HG03097 (cell line): ENCODE data around the gene ENDOD1.
"Not testable (repeated sequence)": the region's sequence is repeated elsewhere in the genome, so short reads cannot be mapped to it uniquely, and the experiment has no call there.

ENCODE experiments used
- ATAC-seq: cut with Tn5 transposase; IDR thresholded peaks from one replicate; pipeline ENCODE4 v1.9.1; 2021; ENCODE audit not compliant: unreplicated experiment, low FRiP score

ENDOD1 gene

DNA sequence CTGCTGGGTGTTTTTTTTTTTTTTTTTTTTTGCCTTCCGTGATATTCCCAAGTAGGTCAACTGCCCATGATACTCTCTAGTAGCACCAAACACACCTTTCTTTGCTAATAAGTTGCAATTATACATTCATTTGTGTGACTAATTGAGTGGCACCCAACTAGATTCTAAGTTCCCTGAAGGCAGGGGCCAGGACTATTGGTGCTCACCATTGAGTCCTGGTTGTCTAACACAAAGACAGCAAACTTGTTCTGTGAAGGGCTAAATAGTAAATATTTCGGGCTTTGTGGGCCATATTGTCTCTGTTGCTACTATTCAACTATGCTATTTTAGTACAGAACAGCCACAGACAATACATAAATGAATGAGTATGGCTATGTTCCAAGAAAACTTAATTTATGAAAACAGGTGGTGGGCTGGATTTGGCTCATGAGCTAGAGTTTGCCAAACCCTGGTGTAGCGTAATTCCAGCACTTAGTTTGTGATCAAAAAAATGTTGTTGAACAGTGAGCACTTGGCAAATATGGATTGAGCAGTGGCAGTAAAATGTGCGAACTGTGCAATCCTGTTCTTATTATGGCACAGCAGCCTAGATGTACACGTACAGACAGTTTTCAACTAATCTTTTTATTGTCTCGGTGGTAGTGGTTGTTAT, 11.3 kb downstream of the ENDOD1 start:
- no peak for ATAC-seq

DNA sequence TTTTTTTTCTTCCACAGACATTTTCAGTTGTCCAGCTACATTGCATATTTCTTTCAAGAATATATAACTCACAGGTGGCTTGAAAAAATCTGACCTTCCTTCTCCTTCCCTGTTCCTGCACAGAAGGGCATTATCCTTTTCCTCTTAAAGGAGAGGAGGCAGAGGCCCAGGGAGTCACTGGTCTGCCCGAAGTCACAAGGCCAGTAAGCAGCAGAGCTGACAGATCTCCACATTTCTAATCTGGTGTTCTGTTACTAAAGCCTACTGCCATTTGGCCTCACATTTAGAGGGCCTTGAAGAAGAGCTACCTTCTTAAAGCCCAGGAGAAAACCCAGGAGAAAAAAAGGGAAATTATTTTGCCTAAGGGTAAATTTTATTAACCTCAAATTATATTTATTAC, 12.3 kb downstream of the ENDOD1 start:
- ATAC-seq, result no peak

DNA sequence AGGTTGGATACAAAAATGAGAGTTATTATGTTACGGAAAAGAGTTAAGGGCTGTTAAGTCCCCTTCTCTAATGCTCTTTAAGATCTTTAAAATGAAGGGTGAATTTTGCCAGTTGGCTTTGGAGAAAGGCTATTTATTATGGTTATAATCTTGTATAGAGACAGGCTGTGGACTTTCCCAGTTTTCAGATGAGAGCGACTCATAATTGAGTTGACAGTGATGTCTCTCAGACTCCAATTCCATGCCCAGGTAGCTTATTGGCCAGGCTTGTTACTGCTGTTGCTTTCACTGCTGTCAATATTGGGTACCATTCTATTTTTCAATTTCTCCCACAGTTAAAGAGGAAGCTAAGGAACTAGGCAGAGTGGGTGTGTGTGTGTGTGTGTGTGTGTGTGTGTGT, 13.1 kb downstream of the ENDOD1 start:
- no peak for ATAC-seq

DNA sequence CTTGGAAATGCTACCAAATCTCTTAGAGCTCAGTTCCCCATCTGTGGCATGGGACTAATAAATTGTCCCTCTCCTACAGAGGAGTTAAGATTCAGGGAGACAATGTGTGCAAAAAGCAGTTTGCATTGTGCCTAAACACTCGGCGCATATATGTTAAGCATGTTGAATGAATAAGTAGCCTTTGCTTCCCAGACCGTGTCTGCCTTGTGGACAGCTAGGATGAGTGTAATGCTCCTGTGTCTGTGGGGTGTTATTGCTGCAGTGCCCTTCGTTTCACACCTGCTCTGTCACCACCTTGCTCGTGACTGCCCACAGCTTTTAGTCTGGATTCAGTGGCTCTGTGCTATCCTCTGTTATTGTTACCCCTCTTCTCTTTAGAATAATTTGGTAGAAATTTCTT, 14.1 kb downstream of the ENDOD1 start:
- no peak for ATAC-seq

DNA sequence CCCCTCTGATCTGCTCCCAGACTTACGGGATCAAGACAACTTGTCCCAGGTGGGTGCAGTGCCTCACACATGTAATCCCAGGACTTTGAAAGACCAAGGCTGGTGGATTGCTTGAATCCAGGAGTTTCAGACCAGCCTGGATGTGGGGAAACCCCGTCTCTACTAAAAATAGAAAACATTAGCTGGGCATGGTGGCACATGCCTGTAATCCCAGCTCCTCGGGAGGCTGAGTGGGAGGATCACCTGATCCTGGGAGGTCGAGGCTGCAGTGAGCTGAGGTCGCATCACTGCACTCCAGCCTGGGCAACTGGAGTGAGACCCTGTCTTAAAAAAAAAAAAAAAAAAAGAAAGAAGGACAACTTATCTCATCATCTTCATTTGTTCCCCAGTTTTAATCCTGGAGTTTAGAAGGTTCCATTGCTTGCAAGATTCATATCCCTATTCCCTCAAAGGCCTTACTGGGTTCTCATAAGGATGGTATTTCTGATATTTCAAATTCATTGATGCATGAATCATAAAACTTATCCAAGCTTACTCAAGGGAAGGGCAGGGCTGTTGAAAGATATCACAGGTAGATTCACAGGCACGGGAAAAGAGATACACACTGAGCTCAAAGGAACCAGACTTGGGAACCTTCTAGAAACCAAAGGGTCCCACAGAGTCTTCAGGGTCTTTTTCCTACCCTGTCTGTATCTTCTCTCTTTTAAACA, 14.6 kb downstream of the ENDOD1 start:
- no peak for ATAC-seq

DNA sequence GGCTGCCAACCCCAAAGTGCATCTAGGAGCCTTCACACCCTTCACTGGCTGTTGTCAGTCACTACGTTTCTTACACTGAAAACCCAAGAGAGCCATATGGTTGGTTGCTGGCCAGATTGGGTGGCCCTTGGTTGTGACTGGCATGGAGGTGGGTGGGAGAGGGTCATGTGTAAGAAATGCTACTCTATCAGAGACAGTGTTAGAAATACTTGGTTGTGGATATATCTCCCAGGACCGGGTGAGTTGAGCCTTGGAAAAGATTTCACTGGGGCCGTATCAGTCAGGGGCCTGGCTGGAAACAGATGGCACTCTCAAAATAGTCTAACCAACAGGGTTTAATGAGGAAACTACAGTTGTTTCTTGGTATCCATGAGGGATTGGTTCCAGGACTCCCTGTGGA, 15.2 kb downstream of the ENDOD1 start:
- ATAC-seq, result no peak

DNA sequence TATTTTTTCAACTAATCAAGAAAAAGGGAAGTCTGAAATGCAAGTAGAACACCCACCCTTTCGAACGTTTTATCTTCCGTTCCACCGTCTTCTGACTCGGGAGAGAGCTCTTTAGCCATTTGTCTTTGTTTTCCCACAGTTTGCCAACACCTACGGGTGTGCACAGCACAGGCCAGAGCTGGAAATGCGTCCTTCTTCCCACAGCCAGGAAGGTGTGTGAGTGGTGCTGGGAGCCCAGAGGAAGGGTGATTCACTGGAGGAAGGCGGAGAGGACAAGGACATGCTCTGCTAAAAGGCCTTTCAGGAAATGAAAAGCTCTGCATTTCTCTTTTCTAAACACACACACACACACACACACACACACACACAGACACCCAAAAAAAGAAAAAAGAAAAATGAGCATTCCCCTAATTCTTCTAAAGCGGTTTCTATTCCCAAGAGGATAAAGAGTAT, 18.5 kb downstream of the ENDOD1 start:
- no peak for ATAC-seq

DNA sequence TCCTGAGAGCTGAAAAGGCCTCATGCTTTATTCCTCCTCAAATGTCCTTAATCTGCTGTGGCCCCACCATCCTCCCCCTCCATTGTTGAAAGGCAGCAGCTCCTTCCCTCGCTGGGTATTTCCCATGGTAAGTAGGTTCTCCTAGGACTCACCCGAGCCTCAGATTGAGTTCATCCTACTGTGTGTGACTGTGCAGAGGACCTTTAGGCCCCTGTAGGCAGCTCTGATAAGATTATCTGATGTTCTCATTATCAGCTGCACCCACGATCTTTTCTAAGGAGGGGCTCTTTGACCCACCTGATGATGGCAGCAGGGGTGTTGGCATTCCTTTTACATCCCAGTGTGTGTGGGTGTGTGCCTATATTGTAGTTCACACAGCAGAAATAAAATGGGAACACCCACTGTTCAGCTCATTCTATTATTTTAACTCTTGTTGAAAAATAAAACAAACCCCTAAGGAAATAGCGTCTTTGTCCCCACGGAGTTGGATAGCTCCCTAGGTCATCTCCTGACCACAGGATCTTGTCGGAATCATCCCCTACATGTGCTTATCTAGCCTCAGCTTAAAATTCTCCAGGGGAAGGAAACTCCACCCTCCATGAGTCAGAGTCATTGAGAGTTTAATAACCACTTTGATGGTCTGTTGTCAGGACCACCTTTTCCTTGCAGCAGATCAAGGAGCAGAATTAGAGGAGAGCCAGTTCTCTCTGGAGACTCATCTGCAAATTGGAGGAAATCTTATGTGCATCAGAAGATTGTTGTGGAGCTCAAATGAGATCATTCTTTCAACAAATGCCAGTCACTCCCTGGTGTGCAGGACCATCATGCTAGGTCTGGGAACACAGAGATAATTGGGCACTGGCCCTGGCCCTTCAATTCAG, 19.3 kb downstream of the ENDOD1 start:
- no peak for ATAC-seq

DNA sequence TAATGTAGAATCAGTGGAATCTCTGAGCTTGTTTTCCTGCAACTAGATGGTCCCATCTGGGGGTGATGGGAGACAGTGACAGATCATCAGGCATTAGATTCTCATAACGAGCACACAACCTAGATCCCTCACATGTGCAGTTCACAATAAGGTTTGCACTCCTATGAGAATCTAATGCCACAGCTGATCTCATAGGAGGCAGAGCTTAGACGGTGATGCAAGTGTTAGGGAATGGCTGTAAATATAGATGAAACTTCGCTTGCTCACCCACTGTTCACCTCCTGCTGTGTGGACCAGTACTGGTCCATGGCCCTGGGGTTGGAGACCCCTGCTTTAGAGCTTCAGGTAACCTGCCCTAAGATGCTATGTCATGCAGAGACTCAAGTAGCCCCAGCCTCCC, 21.8 kb downstream of the ENDOD1 start:
- not testable (repeated sequence) for ATAC-seq

DNA sequence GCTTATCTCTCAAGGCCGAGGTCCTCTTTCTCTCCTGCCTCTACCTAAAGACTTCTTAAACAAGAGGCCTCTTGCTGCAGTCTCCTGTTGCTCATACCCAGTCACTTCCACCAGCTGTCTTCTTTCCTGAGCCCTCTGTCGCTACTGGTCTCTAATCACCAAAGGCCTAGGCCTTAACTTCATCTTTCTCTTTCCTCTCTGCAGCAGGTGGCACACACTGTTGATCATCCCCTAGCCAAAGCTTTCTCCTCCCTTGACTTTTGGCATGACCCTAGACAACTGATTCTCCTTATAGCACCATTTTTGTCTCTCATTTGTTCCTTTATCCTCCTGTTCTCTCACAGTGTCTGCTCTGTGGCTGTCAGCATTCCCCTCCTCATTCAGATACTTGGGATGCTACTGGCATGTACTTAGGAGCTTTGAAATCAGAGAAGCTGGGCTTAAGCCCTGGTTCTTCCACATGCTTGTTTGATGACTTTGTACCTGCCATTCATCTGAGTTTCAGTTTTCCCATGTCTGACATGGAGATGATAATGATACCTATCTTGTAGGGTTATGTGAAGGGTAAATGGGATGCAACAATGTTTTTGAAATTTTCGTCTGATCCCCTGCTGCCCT, 22.4 kb downstream of the ENDOD1 start:
- no peak for ATAC-seq

DNA sequence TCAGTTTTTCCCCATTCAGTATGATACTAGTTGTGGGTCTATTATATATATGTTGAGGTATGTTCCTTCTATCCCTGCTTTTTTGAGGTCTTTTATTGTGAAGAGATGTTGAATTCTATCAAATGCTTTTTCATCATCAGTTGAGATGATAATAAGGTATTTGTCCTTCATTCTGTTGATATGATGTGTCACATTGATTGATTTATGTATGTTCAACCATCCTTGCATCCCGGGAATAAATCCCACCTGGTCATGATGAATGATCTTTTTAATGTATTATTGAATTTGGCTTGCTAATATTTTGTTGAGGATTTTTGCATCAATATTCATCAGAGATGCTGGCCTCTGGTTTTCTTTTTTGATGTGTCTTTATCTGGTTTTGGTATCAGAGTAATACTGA, 26.0 kb downstream of the ENDOD1 start:
- ATAC-seq, result no peak

DNA sequence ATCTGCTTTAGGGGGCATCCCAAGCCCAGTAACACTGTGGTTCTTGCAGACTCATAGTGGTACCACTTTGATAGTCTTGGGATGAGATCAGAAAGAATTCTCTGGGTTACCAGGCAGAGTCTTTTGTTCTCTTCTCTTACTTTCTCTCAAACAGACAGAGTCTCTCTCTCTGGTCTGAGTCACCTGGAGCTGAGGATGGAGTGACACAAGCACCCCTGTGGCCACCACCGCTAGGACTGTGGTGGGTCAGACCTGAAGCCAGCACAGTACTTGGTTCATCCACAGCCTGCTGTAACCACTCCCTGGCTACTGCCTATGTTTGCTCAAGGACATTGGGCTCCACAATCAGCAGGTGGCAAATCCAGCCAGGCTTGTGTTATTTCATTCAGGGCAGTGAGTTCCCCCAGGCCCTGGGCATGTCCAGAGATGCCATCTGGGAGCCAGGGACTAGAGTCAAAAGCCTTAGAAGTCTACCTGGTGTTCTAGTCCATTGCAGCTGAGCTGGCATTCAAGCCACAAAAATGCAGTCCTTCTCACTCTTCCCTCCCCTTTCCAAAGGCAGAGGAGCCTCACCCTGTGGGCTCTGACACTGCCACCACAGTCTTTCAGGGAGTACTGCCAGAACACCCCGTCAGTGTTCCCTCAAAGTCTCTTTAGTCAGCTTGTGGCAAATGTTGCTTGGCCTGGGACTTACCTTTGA, 29.9 kb downstream of the ENDOD1 start:
- no peak for ATAC-seq

DNA sequence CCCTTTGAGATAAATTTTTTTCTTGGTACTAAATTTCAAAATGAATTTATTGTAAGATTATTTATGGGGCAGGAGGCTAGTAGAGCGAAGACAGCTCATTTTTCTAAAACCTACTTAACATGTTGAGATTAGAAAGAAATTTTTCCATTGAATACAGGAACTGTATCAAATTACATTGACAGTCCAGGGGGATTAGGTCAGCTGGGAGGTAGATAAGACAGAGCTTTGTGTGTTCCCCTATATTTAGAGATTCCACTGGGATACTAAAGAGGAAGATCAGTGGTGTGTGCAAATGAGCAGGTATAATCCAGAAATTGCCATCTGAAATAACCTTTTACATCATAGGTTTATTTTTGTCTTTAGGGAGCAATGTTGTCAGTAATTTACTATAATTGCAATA, 32.1 kb downstream of the ENDOD1 start:
- ATAC-seq, result no peak

DNA sequence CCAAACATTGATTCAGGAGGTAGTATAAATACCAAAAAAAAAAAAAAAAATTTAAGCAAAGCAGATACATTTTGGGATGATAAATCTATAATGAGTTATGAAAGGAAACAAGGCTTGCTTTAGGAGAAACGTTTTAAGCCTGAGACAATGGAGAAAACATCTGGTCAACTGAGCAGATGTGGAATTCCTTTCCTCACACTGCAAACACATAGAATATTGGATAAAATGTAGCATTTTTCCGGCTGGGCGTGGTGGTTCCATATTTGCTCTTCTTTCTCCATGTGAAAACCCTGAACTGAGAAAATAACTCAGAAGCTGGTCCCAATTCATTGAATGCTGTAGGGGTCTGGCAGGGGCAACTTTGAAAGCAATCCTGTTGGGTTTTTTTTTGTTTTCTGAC, 33.9 kb downstream of the ENDOD1 start:
- no peak for ATAC-seq

DNA sequence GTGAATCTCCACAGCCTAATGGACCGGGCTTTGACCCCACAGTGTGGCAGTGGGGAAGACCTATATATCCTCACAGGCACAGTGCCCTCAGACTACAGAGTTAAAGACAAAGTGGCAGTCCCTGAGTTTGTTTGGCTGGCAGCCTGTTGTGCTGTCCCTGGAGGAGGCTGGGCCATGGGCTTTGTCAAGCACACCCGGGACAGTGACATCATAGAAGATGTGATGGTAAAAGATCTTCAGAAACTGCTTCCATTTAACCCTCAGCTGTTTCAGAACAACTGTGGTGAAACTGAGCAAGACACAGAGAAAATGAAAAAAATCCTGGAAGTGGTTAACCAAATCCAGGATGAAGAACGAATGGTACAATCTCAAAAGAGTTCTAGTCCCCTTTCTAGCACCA, 39.0 kb downstream of the ENDOD1 start:
- no peak for ATAC-seq

DNA sequence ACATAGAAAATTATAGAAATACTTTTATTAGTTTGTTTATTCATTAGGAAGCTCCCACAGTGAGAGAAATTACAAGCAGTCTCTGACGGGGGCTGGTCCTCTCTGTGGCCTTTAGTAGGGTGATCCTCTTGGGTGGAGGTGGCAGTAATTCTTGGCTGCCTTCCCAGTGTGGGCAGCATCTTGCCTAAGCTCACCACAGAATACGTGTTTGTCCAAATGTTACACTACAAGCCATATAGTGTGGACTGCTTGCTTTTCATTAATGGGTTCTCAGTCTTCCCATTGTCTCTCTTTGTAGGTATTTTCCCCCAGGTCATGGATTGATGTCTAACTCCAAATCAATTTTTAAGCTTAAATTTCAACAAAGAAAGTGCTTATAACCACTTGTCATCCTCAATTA, 43.3 kb downstream of the ENDOD1 start:
- no peak for ATAC-seq

DNA sequence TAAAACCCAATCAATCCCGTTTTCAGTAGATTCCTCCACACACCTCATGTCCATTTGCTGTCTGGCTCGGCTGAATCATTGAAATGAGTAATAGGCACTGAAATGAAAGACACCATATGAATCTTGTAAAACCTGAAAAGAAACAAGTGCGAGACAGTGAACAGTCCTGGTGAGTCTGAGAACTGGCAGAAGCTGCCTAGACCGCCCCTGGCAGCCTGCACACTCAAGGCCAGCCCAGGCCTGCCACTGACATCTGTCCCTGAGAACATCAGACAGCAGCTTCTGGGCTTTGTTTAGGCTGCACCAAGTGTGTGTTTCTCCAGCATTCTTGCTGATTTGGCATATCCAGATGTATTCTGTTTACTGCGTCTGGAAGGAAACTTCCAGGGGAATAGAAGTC, 44.8 kb downstream of the ENDOD1 start:
- ATAC-seq, result no peak

DNA sequence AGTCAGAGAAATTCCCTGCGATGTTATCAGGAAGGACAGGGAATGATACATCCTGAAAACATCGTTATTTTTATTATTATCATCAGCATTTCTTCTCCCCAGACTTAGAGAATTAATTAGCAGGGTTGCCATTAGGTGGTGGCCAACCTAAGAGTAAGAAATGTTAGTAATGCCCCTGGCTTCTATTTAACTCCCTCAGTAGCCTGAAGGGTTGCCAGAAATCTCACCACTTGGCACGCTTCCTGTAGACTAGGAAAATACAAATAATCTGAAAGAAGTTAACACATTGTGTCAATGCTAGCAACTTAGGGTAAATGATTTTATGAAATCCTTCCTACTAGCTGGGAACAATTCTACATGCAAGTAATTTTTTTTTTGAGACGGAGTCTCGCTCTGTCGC, 45.5 kb downstream of the ENDOD1 start:
- ATAC-seq, result no peak

DNA sequence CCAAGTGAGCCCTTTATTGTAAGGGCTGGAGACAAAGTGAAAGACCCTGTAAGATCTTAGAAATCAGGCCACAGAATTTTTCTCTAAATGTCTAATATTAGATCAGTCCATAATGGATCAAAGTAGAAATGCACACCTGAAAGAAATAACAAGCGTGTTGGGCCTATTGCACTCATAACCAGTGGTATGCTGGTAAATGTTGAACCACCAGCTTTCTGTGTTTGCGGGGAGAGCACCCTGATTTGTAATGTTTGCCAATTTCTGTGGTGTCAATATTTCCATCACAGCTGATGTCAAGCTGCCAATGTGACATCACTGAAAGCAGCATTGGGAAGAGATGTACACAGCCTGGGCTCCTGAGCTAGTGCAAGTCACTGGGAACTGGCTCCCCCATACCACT, 46.2 kb downstream of the ENDOD1 start:
- no peak for ATAC-seq

DNA sequence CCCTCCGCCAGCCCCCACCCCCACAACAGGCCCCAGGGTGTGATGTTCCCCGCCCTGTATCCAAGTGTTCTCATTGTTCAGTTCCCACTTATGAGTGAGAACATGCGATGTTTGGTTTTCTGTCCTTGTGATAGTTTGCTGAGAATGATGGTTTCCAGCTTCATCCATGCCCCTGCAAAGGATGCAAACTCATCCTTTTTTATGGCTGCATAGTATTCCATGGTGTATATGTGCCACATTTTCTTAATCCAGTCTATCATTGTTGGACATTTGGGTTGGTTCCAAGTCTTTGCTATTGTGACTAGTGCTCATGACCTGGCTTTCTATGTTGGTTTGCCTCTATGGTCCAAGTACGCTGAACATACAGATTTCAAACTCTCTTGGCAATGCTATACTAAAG, 47.1 kb downstream of the ENDOD1 start:
- ATAC-seq, result not testable (repeated sequence)
